Muscle layer of duodenum (tissue), 2 donors: ENCODE measurements around the gene KRT26.
"Not testable (repeated sequence)": the region's sequence is repeated elsewhere in the genome, so short reads cannot be mapped to it uniquely, and the experiment has no call there.

ENCODE experiments used
- H3K27ac ChIP-seq: one replicate; pipeline ENCODE4 v1.7.0; 2013; ENCODE audit warnings: mild to moderate bottlenecking, low read length
- H3K27me3 ChIP-seq: one replicate; pipeline ENCODE4 v1.7.0; 2013; ENCODE audit warnings: low read depth, mild to moderate bottlenecking, control low read depth, low read length
- H3K36me3 ChIP-seq, 2 donors: one replicate each; pipeline ENCODE4 v1.7.0; 2013; ENCODE audit warnings: low read length in 2 of 2, control low read depth in 1 of 2, mild to moderate bottlenecking in 1 of 2; ENCODE audit not compliant: insufficient read depth in 2 of 2, control insufficient read depth in 1 of 2
- H3K4me1 ChIP-seq, 2 donors: one replicate each; pipeline ENCODE4 v1.7.0; 2013; ENCODE audit warnings: low read length in 2 of 2, mild to moderate bottlenecking in 2 of 2, control low read depth in 1 of 2, moderate library complexity in 1 of 2; ENCODE audit not compliant: insufficient read depth in 2 of 2, control insufficient read depth in 1 of 2
- H3K4me3 ChIP-seq, 2 donors: one replicate each; pipeline ENCODE4 v1.7.0; 2013; ENCODE audit warnings: low read length in 2 of 2, low read depth in 1 of 2, mild to moderate bottlenecking in 1 of 2
- H3K9me3 ChIP-seq, 2 donors: one replicate each; pipeline ENCODE4 v1.7.0; 2013; ENCODE audit warnings: low read length in 2 of 2, control low read depth in 1 of 2, mild to moderate bottlenecking in 1 of 2; ENCODE audit not compliant: control insufficient read depth in 1 of 2
- donor health status: healthy.

KRT26 gene

GRCh38 chr17:40763752-40764151 is 8.2 kb downstream of the KRT26 start:
- no peaks in the 10 kb centered on the region for H3K4me1 ChIP-seq
- H3K36me3 ChIP-seq = no peaks in the 10 kb centered on the region
- H3K9me3 ChIP-seq = peaks cover 19 to 34% of the 10 kb centered on the region in 2 donors
- no peak overlapping the region for H3K4me3 ChIP-seq
- H3K27ac ChIP-seq = no peak overlapping the region
- no peaks in the 10 kb centered on the region for H3K27me3 ChIP-seq

GRCh38 chr17:40760105-40761016 is 11.6 kb downstream of the KRT26 start:
- H3K36me3 ChIP-seq = no peaks in the 10 kb centered on the region
- no peak overlapping the region for H3K27ac ChIP-seq
- peaks cover 19 to 34% of the 10 kb centered on the region in 2 donors for H3K9me3 ChIP-seq
- H3K4me1 ChIP-seq = no peaks in the 10 kb centered on the region
- H3K27me3 ChIP-seq = no peaks in the 10 kb centered on the region
- no peak overlapping the region for H3K4me3 ChIP-seq

GRCh38 chr17:40755231-40755630 is 16.8 kb downstream of the KRT26 start, which contains the start of gene KRT25:
Gene KRT25, minus strand, starts transcription at chr17:40755331. Its CDS starts 60 bp downstream, at chr17:40755271.
- Histone ChIP-seq H3K27me3 (no peaks in the 10 kb centered on the region), H3K4me1 (no peaks in the 10 kb centered on the region), H3K27ac (no peak within 1 kb of the TSS), H3K36me3 (no peaks in the 10 kb centered on the region), H3K4me3 (no peak within 1 kb of the TSS), H3K9me3 (peaks cover 5 to 9% of the 10 kb centered on the region in 2 donors)

GRCh38 chr17:40753804-40754203 is 18.2 kb downstream of the KRT26 start:
- Histone ChIP-seq H3K27ac (no peak overlapping the region), H3K36me3 (no peaks in the 10 kb centered on the region), H3K4me1 (no peaks in the 10 kb centered on the region), H3K27me3 (no peaks in the 10 kb centered on the region), H3K9me3 (no peaks in the 10 kb centered on the region), H3K4me3 (no peak overlapping the region)

GRCh38 chr17:40751065-40751464 is 20.9 kb downstream of the KRT26 start:
- no peaks in the 10 kb centered on the region for H3K27me3 ChIP-seq
- H3K4me3 ChIP-seq = no peak overlapping the region
- no peak overlapping the region for H3K27ac ChIP-seq
- H3K36me3 ChIP-seq = no peaks in the 10 kb centered on the region
- H3K4me1 ChIP-seq = no peaks in the 10 kb centered on the region
- H3K9me3 ChIP-seq = no peaks in the 10 kb centered on the region

- no peaks in the 10 kb centered on the region for H3K27me3 ChIP-seq
- H3K4me3 ChIP-seq = no peak overlapping the region
- H3K36me3 ChIP-seq = no peaks in the 10 kb centered on the region
- no peaks in the 10 kb centered on the region for H3K9me3 ChIP-seq
- no peak overlapping the region for H3K27ac ChIP-seq
- H3K4me1 ChIP-seq = no peaks in the 10 kb centered on the region
These were observed 21.6 kb downstream of the KRT26 start for GRCh38 chr17:40750391-40750790.

GRCh38 chr17:40748666-40749065 is 23.3 kb downstream of the KRT26 start:
- H3K4me3 ChIP-seq, H3K27ac ChIP-seq, H3K9me3 ChIP-seq, H3K27me3 ChIP-seq, H3K4me1 ChIP-seq, H3K36me3 ChIP-seq: not testable (repeated sequence)

- no peaks in the 10 kb centered on the region for H3K36me3 ChIP-seq
- H3K4me3 ChIP-seq = no peak overlapping the region
- no peaks in the 10 kb centered on the region for H3K4me1 ChIP-seq
- H3K9me3 ChIP-seq = no peaks in the 10 kb centered on the region
- no peak overlapping the region for H3K27ac ChIP-seq
- no peaks in the 10 kb centered on the region for H3K27me3 ChIP-seq
These were observed 33.4 kb downstream of the KRT26 start for GRCh38 chr17:40738553-40738952.

- H3K27ac ChIP-seq = no peak overlapping the region
- H3K4me3 ChIP-seq = no peak overlapping the region
- H3K4me1 ChIP-seq = no peaks in the 10 kb centered on the region
- H3K9me3 ChIP-seq = no peaks in the 10 kb centered on the region
- H3K27me3 ChIP-seq = no peaks in the 10 kb centered on the region
- no peaks in the 10 kb centered on the region for H3K36me3 ChIP-seq
These were observed 37.0 kb downstream of the KRT26 start for GRCh38 chr17:40735016-40735415.

- no peaks in the 10 kb centered on the region for H3K9me3 ChIP-seq
- H3K27me3 ChIP-seq = no peaks in the 10 kb centered on the region
- H3K36me3 ChIP-seq = no peaks in the 10 kb centered on the region
- no peaks in the 10 kb centered on the region for H3K4me1 ChIP-seq
- no peak overlapping the region for H3K4me3 ChIP-seq
- no peak overlapping the region for H3K27ac ChIP-seq
These were observed 38.0 kb downstream of the KRT26 start for GRCh38 chr17:40734018-40734417.

- no peaks in the 10 kb centered on the region for H3K9me3 ChIP-seq
- H3K27me3 ChIP-seq = no peaks in the 10 kb centered on the region
These were observed 41.0 kb downstream of the KRT26 start for GRCh38 chr17:40730970-40731369.

More at GRCh38 chr17:40730970-40731369, 41.0 kb downstream of the KRT26 start:
- Histone ChIP-seq H3K36me3 (no peaks in the 10 kb centered on the region), H3K4me1 (no peaks in the 10 kb centered on the region), H3K4me3 (no peak overlapping the region), H3K27ac (no peak overlapping the region)
